Measurements from ENCODE around the gene IAH1.

IAH1 gene

DNA sequence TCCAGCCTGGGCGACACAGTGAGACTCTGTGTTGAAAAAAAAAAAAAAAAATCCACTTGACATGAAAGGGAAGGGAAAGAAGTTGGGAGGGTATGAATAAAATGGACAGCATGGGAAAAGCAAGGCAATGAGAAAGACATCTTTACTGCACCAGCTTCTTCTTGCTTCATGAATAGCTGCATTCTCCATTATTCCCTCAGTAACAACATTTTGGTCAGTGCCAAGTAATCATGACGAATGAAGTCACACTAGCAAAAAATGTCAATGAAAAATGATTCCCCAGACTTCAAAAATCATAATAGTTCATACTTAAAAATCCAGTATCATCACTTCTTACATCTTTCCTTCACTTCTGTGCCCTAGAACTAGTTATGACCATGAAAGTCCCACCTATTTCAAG lies 50.9 kb downstream of the IAH1 start:
- Mint-ChIP-seq H3K36me3 (peaks cover 52% of the 10 kb centered on the region), H3K4me1 (no peaks in the 10 kb centered on the region), H3K4me3 (no peak overlapping the region), H3K27me3 (no peaks in the 10 kb centered on the region), H3K9me3 (no peaks in the 10 kb centered on the region), H3K27ac (no peak overlapping the region)
- no peak for DNase-seq
- CTCF ChIA-PET: no interaction called here

DNA sequence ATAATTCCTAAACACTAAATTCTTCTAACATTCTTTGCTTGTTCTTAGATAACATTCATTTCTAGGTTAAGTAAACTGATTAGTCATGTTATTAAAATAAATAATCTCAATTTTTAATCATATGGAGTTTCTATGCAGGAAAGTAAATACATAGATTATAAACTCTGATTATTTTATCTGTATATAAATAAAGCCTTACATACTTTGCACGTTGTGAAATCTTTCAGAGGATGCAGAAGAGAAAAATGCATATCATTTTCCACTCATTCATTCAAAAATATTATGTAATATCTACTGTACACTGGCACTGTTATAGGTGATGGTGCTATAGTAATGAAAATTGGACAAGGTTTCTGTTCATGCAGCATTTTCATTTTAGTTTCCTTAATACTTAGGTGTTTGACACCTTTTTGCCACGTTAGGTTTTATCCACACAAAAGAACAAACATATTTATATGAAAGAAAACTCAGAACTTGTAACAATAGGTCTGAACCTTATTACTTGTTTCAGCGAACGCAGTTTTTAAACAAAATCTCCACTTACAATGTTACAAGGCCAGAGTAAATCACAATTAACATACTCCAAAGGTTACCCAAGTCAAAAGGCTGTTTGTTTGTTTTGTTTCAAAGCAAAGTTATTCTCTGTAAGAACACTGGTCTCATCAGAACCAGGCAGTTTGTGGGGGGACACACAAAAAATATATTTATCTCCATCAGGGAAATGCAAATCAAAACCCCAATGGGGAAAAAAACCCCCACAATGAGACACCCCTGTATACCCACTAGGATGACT lies 53.8 kb downstream of the IAH1 start:
- no peaks in the 10 kb centered on the region for H3K4me1 Mint-ChIP-seq
- CTCF ChIA-PET: no interaction called here
- H3K27ac Mint-ChIP-seq: no peak overlapping the region

DNA sequence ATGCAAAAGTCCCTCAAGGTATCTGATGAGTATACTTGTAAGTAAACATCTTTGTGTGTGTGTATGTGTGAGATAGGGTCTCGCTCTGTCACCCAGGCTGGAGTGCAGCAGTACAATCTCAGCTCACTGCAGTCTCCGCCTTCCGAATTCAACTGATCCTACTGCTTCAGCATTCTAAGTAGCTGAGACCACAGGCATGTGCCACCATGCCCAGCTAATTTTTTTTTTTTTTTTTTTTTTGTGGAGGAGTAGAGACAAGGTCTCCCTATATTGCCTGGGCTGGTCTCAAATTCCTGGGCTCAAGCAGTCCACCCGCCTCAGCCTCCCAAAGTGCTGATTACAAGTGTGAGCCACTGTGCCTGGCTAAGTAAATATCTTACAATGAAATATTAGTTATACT lies 58.1 kb downstream of the IAH1 start:
- Mint-ChIP-seq H3K27ac (no peak overlapping the region), H3K4me1 (peaks cover 6% of the 10 kb centered on the region), H3K36me3 (peaks cover 23% of the 10 kb centered on the region), H3K9me3 (no peaks in the 10 kb centered on the region), H3K27me3 (no peaks in the 10 kb centered on the region), H3K4me3 (no peak overlapping the region)
- CTCF ChIA-PET: no interaction called here
- no peak for DNase-seq

More for the DNA sequence above, 53.8 kb downstream of the IAH1 start:
- no peak for DNase-seq
- H3K36me3 Mint-ChIP-seq: peaks cover 45% of the 10 kb centered on the region
- no peaks in the 10 kb centered on the region for H3K27me3 Mint-ChIP-seq
- H3K4me3 Mint-ChIP-seq: no peak overlapping the region
- no peaks in the 10 kb centered on the region for H3K9me3 Mint-ChIP-seq

DNA sequence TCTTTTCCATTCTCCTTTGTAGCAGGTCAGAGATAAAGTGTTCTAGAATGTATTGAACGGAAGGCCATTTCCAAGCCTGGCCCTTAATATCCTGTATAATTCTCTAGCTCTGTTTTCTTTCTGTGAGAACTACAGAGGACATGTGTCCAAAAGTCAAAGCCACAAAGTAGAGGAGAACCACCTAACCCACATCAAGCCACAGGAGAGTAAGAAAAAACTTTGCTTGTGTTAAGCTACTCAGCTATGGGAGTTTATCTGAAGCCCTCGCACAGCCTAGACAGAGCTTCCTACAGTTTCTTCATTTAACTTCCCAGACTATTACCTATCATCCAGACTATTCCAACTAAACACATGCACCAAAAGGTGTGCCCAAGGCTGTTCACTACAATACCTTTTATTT lies 59.3 kb downstream of the IAH1 start:
- H3K4me3 Mint-ChIP-seq: no peak overlapping the region
- DNase-seq: no peak
- CTCF ChIA-PET: no interaction called here
- peaks cover 15% of the 10 kb centered on the region for H3K36me3 Mint-ChIP-seq
- H3K27me3 Mint-ChIP-seq: no peaks in the 10 kb centered on the region
- no peaks in the 10 kb centered on the region for H3K9me3 Mint-ChIP-seq
- no peak overlapping the region for H3K27ac Mint-ChIP-seq
- H3K4me1 Mint-ChIP-seq: peaks cover 10% of the 10 kb centered on the region

DNA sequence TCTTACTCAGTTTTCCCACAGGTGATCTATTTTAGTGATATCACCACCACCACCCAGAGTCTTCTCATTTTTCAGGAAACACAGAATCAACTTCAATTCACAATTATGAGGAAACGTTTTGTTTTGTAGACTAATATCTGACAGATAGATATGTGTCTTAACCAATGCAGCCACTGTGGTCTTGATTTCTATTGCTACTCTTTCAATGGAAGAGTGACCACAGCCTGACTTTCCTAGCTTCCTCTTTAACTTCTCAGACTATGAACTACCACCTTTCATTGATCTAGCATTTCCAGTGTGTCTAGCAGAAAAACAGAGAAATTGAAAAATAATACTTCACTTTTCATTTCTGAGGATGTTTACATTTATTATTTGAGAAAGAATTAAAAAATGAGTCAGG lies 60.8 kb downstream of the IAH1 start:
- Mint-ChIP-seq H3K4me1 (peaks cover 10% of the 10 kb centered on the region), H3K9me3 (no peaks in the 10 kb centered on the region), H3K36me3 (peaks cover 8% of the 10 kb centered on the region), H3K27me3 (no peaks in the 10 kb centered on the region), H3K4me3 (no peak overlapping the region), H3K27ac (no peak overlapping the region)
- CTCF ChIA-PET: interaction anchor here (1.8 kb wide), 1 partner anchor 36 kb away, joined by 3 read pairs; no protein-coding TSS in a partner anchor
- no peak for DNase-seq

DNA sequence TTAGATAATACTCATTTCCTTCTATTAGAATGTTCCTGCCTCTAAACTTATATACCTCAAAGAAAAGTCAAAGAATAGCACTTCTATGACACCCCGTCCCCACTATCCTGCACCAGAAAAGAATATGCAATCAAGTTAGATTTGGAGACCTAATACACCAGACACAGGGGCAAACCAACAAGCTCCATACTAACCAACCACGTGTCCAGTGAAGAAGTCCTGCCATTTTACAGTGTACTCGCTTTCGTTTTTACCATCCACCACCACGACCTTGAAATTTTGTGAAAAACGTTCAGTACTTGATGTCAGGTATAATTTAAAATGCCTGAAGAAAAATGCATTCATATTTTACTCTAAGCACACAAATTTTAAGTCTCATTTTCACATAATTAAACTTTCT lies 62.2 kb downstream of the IAH1 start:
- H3K36me3 Mint-ChIP-seq: peaks cover 10% of the 10 kb centered on the region
- peaks cover 10% of the 10 kb centered on the region for H3K4me1 Mint-ChIP-seq
- CTCF ChIA-PET: no interaction called here
- no peak for DNase-seq
- H3K9me3 Mint-ChIP-seq: no peaks in the 10 kb centered on the region
- no peak overlapping the region for H3K27ac Mint-ChIP-seq
- H3K4me3 Mint-ChIP-seq: no peak overlapping the region
- no peaks in the 10 kb centered on the region for H3K27me3 Mint-ChIP-seq

DNA sequence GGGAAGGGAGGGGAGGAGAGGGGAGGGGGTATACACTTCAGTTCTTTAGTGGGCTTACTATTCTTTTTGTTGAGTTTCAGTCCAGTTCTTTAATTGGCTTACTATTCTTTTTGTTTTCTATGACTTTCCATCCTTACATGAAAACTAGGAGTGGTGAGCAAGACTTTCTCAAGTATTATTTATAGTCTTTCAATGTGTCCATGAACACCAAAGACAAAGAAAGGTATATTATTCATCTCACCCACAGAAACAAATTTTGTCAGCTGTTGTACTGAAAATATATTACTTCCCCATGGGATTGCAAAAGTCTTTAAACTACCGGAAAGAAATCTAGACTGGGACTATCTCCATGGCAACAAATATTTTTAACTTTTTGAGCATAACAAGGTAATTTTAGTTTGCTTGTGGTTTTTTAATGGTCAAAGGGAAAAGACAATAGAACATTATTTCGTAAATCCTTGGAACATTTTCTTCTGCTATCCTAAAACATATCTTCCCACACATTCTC lies 63.7 kb downstream of the IAH1 start:
- H3K4me3 Mint-ChIP-seq: no peak overlapping the region
- H3K4me1 Mint-ChIP-seq: peaks cover 12% of the 10 kb centered on the region
- H3K36me3 Mint-ChIP-seq: peaks cover 13% of the 10 kb centered on the region
- CTCF ChIA-PET: no interaction called here
- H3K9me3 Mint-ChIP-seq: no peaks in the 10 kb centered on the region
- H3K27ac Mint-ChIP-seq: no peak overlapping the region
- DNase-seq: no peak
- no peaks in the 10 kb centered on the region for H3K27me3 Mint-ChIP-seq

All from activated naive CD4-positive, alpha-beta T cell treated with anti-CD3 and anti-CD28 coated beads, Interleukin-2, amount 10 ng/mL, durations not matched to agents 7 days and 5 days (primary cell).